Measurements from ENCODE around the gene IL17RD.
A peak's percentile ranks its signal among the peaks of the same experiment; 100 is the strongest.

The IL17RD gene

GRCh38 chr3:57142411-57142723 is 22.8 kb downstream of the IL17RD start (continued):
- no peak for TF ChIP-seq KLF8 (tag by site-specific recombination; IDR thresholded peaks at IDR 0.05)
- no peak for TF ChIP-seq ZNF529 (tag by site-specific recombination; IDR thresholded peaks at IDR 0.05; ENCODE audit: insufficient replicate concordance)
- TF ChIP-seq KLF16 (tag by site-specific recombination; IDR thresholded peaks at IDR 0.05): no peak
- TF ChIP-seq ZNF114 (tag by site-specific recombination; IDR thresholded peaks at IDR 0.05): no peak

GRCh38 chr3:57141719-57142410 is 23.3 kb downstream of the IL17RD start:
- Histone ChIP-seq H3K36me3 (ENCODE audit: control insufficient read depth in 2 of 2, insufficient read depth in 1 of 2, low read length in 2 of 2) (no peaks in the 10 kb centered on the region), H3K4me3 (ENCODE audit: low read depth, low read length) (no peak overlapping the region), H3K27ac (ENCODE audit: extremely low read depth, low read depth, low read length) (no peak overlapping the region), H3K4me1 (ENCODE audit: control insufficient read depth, insufficient read depth, low read length) (no peaks in the 10 kb centered on the region), H3K9me3 (ENCODE audit: control insufficient read depth, insufficient read depth, low read depth, low read length) (no peaks in the 10 kb centered on the region)
- TF ChIP-seq EGR2 (tag by site-specific recombination; IDR thresholded peaks at IDR 0.05; ENCODE audit: low read depth): no peak
- peak; percentile 30; the same call in 1 of the 2 replicates for TF ChIP-seq CTCF (tag by site-specific recombination; IDR thresholded peaks at IDR 0.05)
- no peak for TF ChIP-seq ZNF837 (tag by site-specific recombination; IDR thresholded peaks at IDR 0.05)
- no peak for TF ChIP-seq MYNN (tag by site-specific recombination; IDR thresholded peaks at IDR 0.05; ENCODE audit: borderline replicate concordance)
- ChIA-PET POLR2A (no interaction called here), CTCF (interaction anchor here (0.7 kb wide), 1 partner anchor 63 kb away, joined by 4 read pairs; no protein-coding TSS in a partner anchor)

- ChIA-PET POLR2A (no interaction called here), CTCF (interaction anchor here (0.7 kb wide), 1 partner anchor 64 kb away, joined by 4 read pairs; no protein-coding TSS in a partner anchor)
- no peaks in the 10 kb centered on the region for H3K4me1 ChIP-seq (ENCODE audit: control insufficient read depth, insufficient read depth, low read length)
- no peaks in the 10 kb centered on the region for H3K36me3 ChIP-seq (ENCODE audit: control insufficient read depth in 2 of 2, insufficient read depth in 1 of 2, low read length in 2 of 2)
- TF ChIP-seq BCL11B (tag by site-specific recombination; IDR thresholded peaks at IDR 0.05; ENCODE audit: low read depth): no peak
- TF ChIP-seq ZNF529 (tag by site-specific recombination; IDR thresholded peaks at IDR 0.05; ENCODE audit: insufficient replicate concordance): no peak
- TF ChIP-seq ZNF510 (tag by site-specific recombination; IDR thresholded peaks at IDR 0.05; ENCODE audit: insufficient replicate concordance): no peak
- TF ChIP-seq ZFHX2 (tag by site-specific recombination; conservative IDR thresholded peaks at IDR 0.05): no peak
- no peak for TF ChIP-seq ZNF354C (tag by site-specific recombination; IDR thresholded peaks at IDR 0.05; ENCODE audit: borderline replicate concordance, low read depth)
- TF ChIP-seq ZNF121 (tag by site-specific recombination; IDR thresholded peaks at IDR 0.05): 0 out of 2 replicates have a peak, but pooled peaks have one; percentile 59
- no peak for TF ChIP-seq ZNF571 (tag by site-specific recombination; IDR thresholded peaks at IDR 0.05)
- TF ChIP-seq ZNF837 (tag by site-specific recombination; IDR thresholded peaks at IDR 0.05): no peak
- no peak overlapping the region for H3K27ac ChIP-seq (ENCODE audit: extremely low read depth, low read depth, low read length)
- no peaks in the 10 kb centered on the region for H3K9me3 ChIP-seq (ENCODE audit: control insufficient read depth, insufficient read depth, low read depth, low read length)
- H3K4me3 ChIP-seq (ENCODE audit: low read depth, low read length): no peak overlapping the region
Observed at GRCh38 chr3:57140894-57141293, 24.3 kb downstream of the IL17RD start.

- Histone ChIP-seq H3K9me3 (ENCODE audit: control insufficient read depth, insufficient read depth, low read depth, low read length) (no peaks in the 10 kb centered on the region), H3K36me3 (ENCODE audit: control insufficient read depth in 2 of 2, insufficient read depth in 1 of 2, low read length in 2 of 2) (no peaks in the 10 kb centered on the region), H3K4me3 (ENCODE audit: low read depth, low read length) (no peak overlapping the region), H3K4me1 (ENCODE audit: control insufficient read depth, insufficient read depth, low read length) (no peaks in the 10 kb centered on the region), H3K27ac (ENCODE audit: extremely low read depth, low read depth, low read length) (no peak overlapping the region)
- CTCF ChIA-PET: interaction anchor here (1.3 kb wide), 1 partner anchor 34 kb away, joined by 3 read pairs; no protein-coding TSS in a partner anchor
- POLR2A ChIA-PET: interaction anchor here (0.6 kb wide), 1 partner anchor 11 kb away, joined by 3 read pairs; no protein-coding TSS in a partner anchor
- no peak for TF ChIP-seq ZNF423 (tag by site-specific recombination; IDR thresholded peaks at IDR 0.05)
- TF ChIP-seq ZSCAN16 (tag by site-specific recombination; IDR thresholded peaks at IDR 0.05): no peak
- no peak for TF ChIP-seq HOXD13 (CRISPR knock-in tag; IDR thresholded peaks at IDR 0.05; ENCODE audit: borderline replicate concordance)
- no peak for TF ChIP-seq ZFP69B (tag by site-specific recombination; IDR thresholded peaks at IDR 0.05)
- TF ChIP-seq ZBTB48 (tag by site-specific recombination; IDR thresholded peaks at IDR 0.05): no peak
- TF ChIP-seq ZNF202 (tag by site-specific recombination; IDR thresholded peaks at IDR 0.05; ENCODE audit: borderline replicate concordance): no peak
- TF ChIP-seq ZSCAN18 (tag by site-specific recombination; IDR thresholded peaks at IDR 0.05): no peak
- no peak for TF ChIP-seq ZBTB17 (tag by site-specific recombination; IDR thresholded peaks at IDR 0.05)
Observed at GRCh38 chr3:57135964-57136719, 29.0 kb downstream of the IL17RD start.
